SK-N-MC (cell line): ENCODE measurements around the gene LOXL4.

Source experiments
- EZH2 ChIP-seq: fragments of 200-600 bp; sonication (generic); IDR thresholded peaks from one replicate; pipeline ENCODE4 v1.6.1; 2017; ENCODE audit warnings: antibody characterized with exemption
- POLR2AphosphoS5 ChIP-seq: IDR thresholded peaks from 2 replicates; pipeline ENCODE4 v1.6.1; 2012; ENCODE audit warnings: mild to moderate bottlenecking, low read depth, low read length, borderline replicate concordance

DNA sequence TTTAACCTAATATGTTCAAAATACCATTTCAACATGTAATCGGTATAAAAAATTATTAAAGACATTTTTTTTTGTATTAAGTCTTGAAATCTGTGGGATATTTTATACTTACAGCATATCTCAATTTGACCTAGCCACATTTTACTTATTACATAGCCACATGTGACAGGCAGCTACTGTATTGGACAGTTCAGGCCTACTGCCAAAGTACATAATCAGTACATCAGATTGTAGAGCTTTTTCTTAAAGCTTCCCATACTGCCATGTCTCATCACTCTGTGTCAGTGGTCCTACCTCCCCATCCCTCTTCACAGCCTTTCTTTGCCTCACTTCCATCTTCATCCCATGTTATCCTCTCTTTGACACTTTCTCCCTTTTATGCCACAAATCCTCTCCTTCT, 43.0 kb downstream of the LOXL4 start:
- no peak for TF ChIP-seq POLR2AphosphoS5
- TF ChIP-seq EZH2 = no peak
